CD4-positive, alpha-beta T cell treated with Interleukin-15 for 4 hours (primary cell): ENCODE measurements around the gene CHRNE.

Experiments used
- DNase-seq: peaks from one replicate; pipeline ENCODE4 v3.0.0-alpha.2; 2020; ENCODE audit warnings: low spot score

Gene CHRNE

GRCh38 chr17:4854111-4854681 lies 48.7 kb downstream of the CHRNE start:
- no peak for DNase-seq

GRCh38 chr17:4853208-4853671 lies 49.7 kb downstream of the CHRNE start:
- DNase-seq = no peak

- no peak for DNase-seq
These were observed 50.2 kb downstream of the CHRNE start for GRCh38 chr17:4852567-4853207.

- DNase-seq = no peak
These were observed 51.8 kb downstream of the CHRNE start for GRCh38 chr17:4851084-4851483.

- no peak for DNase-seq
These were observed 52.7 kb downstream of the CHRNE start for GRCh38 chr17:4850246-4850645.

GRCh38 chr17:4849011-4849536 lies 53.8 kb downstream of the CHRNE start:
- no peak for DNase-seq
